CD14-positive monocyte (primary cell): ENCODE results near the gene ELOB. TPM values are rescaled to one million over a fixed set of nuclear protein-coding genes. Genes with fewer than 3 reads are reported as not detected.

Experiments
- DNase-seq, 3 donors: peaks; one replicate each; pipeline ENCODE4 v3.0.0-alpha.2; 2011 to 2022
- H2AFZ ChIP-seq: 2 replicates; pipeline ENCODE4 v1.6.0; 2012; ENCODE audit warnings: mild to moderate bottlenecking, low read depth, low read length, inconsistent platforms; ENCODE audit not compliant: insufficient read depth, poor library complexity, severe bottlenecking
- H3K27ac ChIP-seq, 2 donors: 1 replicate in 1 of 2; 2 replicates in 1 of 2; pipeline ENCODE4 v1.5.1; 2012 to 2013; ENCODE audit warnings: low read length in 2 of 2, control low read depth in 1 of 2, inconsistent platforms in 1 of 2, low read depth in 1 of 2, mild to moderate bottlenecking in 1 of 2
- H3K27me3 ChIP-seq, 2 donors: one replicate each; pipeline versions ENCODE4 v1.6.0 to v1.6.1; 2011 to 2013; ENCODE audit warnings: low read length in 2 of 2; ENCODE audit not compliant: control insufficient read depth in 2 of 2, insufficient read depth in 2 of 2
- H3K36me3 ChIP-seq, 2 donors: replicated peaks in 1 of 2; 1 replicate in 1 of 2; 2 replicates in 1 of 2; pipeline versions ENCODE4 v1.5.1 to v1.6.1; 2012 to 2013; ENCODE audit warnings: low read length in 2 of 2, control low read depth in 1 of 2, inconsistent platforms in 1 of 2, mild to moderate bottlenecking in 1 of 2; ENCODE audit not compliant: insufficient read depth in 2 of 2, control insufficient read depth in 1 of 2
- H3K4me1 ChIP-seq, 2 donors: 1 replicate in 1 of 2; 2 replicates in 1 of 2; pipeline versions ENCODE4 v1.5.1 to v1.6.1; 2012 to 2013; ENCODE audit warnings: low read length in 2 of 2, control low read depth in 1 of 2, inconsistent platforms in 1 of 2, mild to moderate bottlenecking in 1 of 2, moderate library complexity in 1 of 2; ENCODE audit not compliant: insufficient read depth in 2 of 2, control insufficient read depth in 1 of 2
- H3K4me2 ChIP-seq: replicated peaks from 2 replicates; pipeline ENCODE3; 2012; ENCODE audit warnings: low read length, moderate library complexity, mild to moderate bottlenecking; ENCODE audit not compliant: poor library complexity, severe bottlenecking; ENCODE audit errors: extremely low read depth
- H3K4me3 ChIP-seq, 3 experiments: fragments of 200-600 bp in 1 of 3; sonication (generic) in 1 of 3; replicated peaks in 1 of 3; 1 replicate in 2 of 3; 2 replicates in 1 of 3; pipeline ENCODE4 v1.5.1; 2011 to 2013; ENCODE audit warnings: low read length in 3 of 3, mild to moderate bottlenecking in 3 of 3, control low read depth in 2 of 3, low read depth in 2 of 3, inconsistent platforms in 1 of 3, moderate library complexity in 1 of 3
- H3K79me2 ChIP-seq: 2 replicates; pipeline ENCODE4 v1.6.0; 2012; ENCODE audit warnings: mild to moderate bottlenecking, control low read depth, inconsistent platforms, low read length, moderate library complexity; ENCODE audit not compliant: insufficient read depth
- H3K9ac ChIP-seq: 2 replicates; pipeline ENCODE4 v1.6.0; 2017; ENCODE audit warnings: low read length, mild to moderate bottlenecking; ENCODE audit not compliant: insufficient read depth, poor library complexity, severe bottlenecking
- H3K9me3 ChIP-seq, 2 donors: replicated peaks in 1 of 2; 1 replicate in 1 of 2; 2 replicates in 1 of 2; pipeline versions ENCODE4 v1.5.1 to v1.6.1; 2012 to 2013; ENCODE audit warnings: low read length in 2 of 2, control low read depth in 1 of 2; ENCODE audit not compliant: control insufficient read depth in 1 of 2, insufficient read depth in 1 of 2
- H4K20me1 ChIP-seq: 2 replicates; pipeline ENCODE4 v1.6.0; 2012; ENCODE audit warnings: mild to moderate bottlenecking, low read length, control low read depth, moderate library complexity; ENCODE audit not compliant: insufficient read depth
- H3K27ac Mint-ChIP-seq, 7 donors: one replicate each; pipeline ENCODE4 v1.8.0; 2020; ENCODE audit warnings: mild to moderate bottlenecking in 7 of 7, mixed read lengths in 7 of 7, moderate library complexity in 6 of 7, inconsistent platforms in 2 of 7
- H3K27me3 Mint-ChIP-seq, 3 donors: one replicate each; pipeline ENCODE4 v1.8.0; 2021 to 2022; ENCODE audit warnings: low read depth in 3 of 3, mild to moderate bottlenecking in 3 of 3, mixed read lengths in 3 of 3, moderate library complexity in 3 of 3, inconsistent platforms in 1 of 3
- H3K36me3 Mint-ChIP-seq, 2 donors: one replicate each; pipeline ENCODE4 v1.8.0; 2020; ENCODE audit warnings: mixed read lengths in 2 of 2, inconsistent platforms in 1 of 2, mild to moderate bottlenecking in 1 of 2
- H3K4me1 Mint-ChIP-seq: one replicate; pipeline ENCODE4 v1.8.0; 2020; ENCODE audit warnings: mild to moderate bottlenecking, mixed read lengths
- H3K4me3 Mint-ChIP-seq, 2 donors: one replicate each; pipeline ENCODE4 v1.8.0; 2020; ENCODE audit warnings: mild to moderate bottlenecking in 2 of 2, mixed read lengths in 2 of 2, moderate library complexity in 1 of 2
- H3K9me3 Mint-ChIP-seq, 7 donors: one replicate each; pipeline ENCODE4 v1.8.0; 2020 to 2022; ENCODE audit warnings: mixed read lengths in 7 of 7, mild to moderate bottlenecking in 6 of 7, moderate library complexity in 6 of 7, inconsistent platforms in 2 of 7
- CTCF ChIP-seq: fragments of 200-600 bp; IDR thresholded peaks from one replicate; pipeline ENCODE4 v1.8.0; 2022; ENCODE audit warnings: antibody characterized with exemption, mild to moderate bottlenecking
- WGBS: methylation state at CpG from one replicate; pipeline ENCODE4 v1.1.5; 2013; ENCODE audit warnings: missing lambda C conversion rate; ENCODE audit not compliant: insufficient coverage; 5-methylcytosine and 5-hydroxymethylcytosine counted together
- intact Hi-C, 2 donors: fragments of 100-400 bp; cut with micrococcal nuclease; formaldehyde crosslinking; loops; one replicate each; pipeline versions ENCODE4 v1.15.0 to v1.15.1; 2023
- polyA plus RNA-seq, 3 donors: library from polyadenylated mRNA; depleted of rRNA in 1 of 3; unstranded in 2 of 3; stranded (reverse) in 1 of 3; fragments of 300-500 nt in 2 of 3; fragments of >200 nt in 1 of 3; fragmentation: Illumina TruSeq in 2 of 3; gene quantifications; 1 replicate in 2 of 3; 2 replicates in 1 of 3; pipeline ENCODE4 v1.2.3, GENCODE V29; 2012 to 2021

ELOB gene
- polyA plus RNA-seq, 3 donors = 150 to 405 (median 363) TPM

DNA sequence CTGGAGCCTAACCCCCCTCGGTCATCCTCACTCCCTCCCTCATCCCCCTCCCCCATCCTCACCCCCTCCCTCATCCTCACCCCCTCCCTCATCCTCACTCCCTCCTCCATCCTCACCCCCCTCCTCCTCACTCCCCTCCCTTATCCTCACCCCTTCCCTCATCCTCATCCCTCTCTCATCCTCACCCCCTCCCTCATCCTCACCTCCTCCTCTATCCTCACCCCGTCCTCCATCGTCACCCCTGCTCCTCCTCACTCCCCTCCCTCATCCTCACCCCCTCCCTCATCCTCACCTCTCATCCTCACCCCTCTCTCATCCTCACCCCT, 9.7 kb upstream of the ELOB start:
- no peaks in the 10 kb centered on the region for H3K9me3 ChIP-seq
- Mint-ChIP-seq H3K27ac (no peak overlapping the region), H3K4me1 (peaks cover 25% of the 10 kb centered on the region), H3K4me3 (no peak overlapping the region), H3K36me3 (peaks cover 0 to 4% of the 10 kb centered on the region in 2 donors), H3K27me3 (peaks cover 33 to 61% (median 50%) of the 10 kb centered on the region in 3 donors), H3K9me3 (peaks cover 0 to 2% (median 0%) of the 10 kb centered on the region in 7 donors)
- H3K79me2 ChIP-seq = no peaks in the 10 kb centered on the region
- no peak overlapping the region for H3K4me2 ChIP-seq
- WGBS = 73% methylated on average over 2 of the region's 3 CpGs
- H3K27me3 ChIP-seq = peaks cover 6 to 43% of the 10 kb centered on the region in 2 donors
- peaks cover 17 to 23% of the 10 kb centered on the region in 2 donors for H3K4me1 ChIP-seq
- no peak overlapping the region for H2AFZ ChIP-seq
- H3K36me3 ChIP-seq = no peaks in the 10 kb centered on the region
- TF ChIP-seq CTCF = no peak
- intact Hi-C loops = loop anchor here (1.0 to 5.0 kb wide), 2 partner anchors 8 to 36 kb away; no protein-coding TSS in a partner anchor
- no peak overlapping the region for H3K27ac ChIP-seq
- no peaks in the 10 kb centered on the region for H4K20me1 ChIP-seq
- no peak for DNase-seq
- H3K4me3 ChIP-seq = no peak overlapping the region
- H3K9ac ChIP-seq = no peak overlapping the region

- H4K20me1 ChIP-seq = no peaks in the 10 kb centered on the region
- H3K4me3 ChIP-seq = peak overlapping the region in 1 of 3 experiments; percentile 78
- H3K4me1 ChIP-seq = peaks cover 17 to 22% of the 10 kb centered on the region in 2 donors
- H3K4me1 Mint-ChIP-seq = peaks cover 23% of the 10 kb centered on the region
- H3K9me3 ChIP-seq = no peaks in the 10 kb centered on the region
- H3K4me3 Mint-ChIP-seq = peak overlapping the region; percentile 53 to 85
- H3K4me2 ChIP-seq = peak overlapping the region; percentile 87
- no peak overlapping the region for H3K9ac ChIP-seq
- no peaks in the 10 kb centered on the region for H3K36me3 ChIP-seq
- intact Hi-C loops = loop anchor here (1.0 to 5.0 kb wide), 2 partner anchors 8 to 36 kb away; no protein-coding TSS in a partner anchor
- WGBS = 87% methylated on average over 5 of the region's 15 CpGs
- H3K27ac ChIP-seq = no peak overlapping the region
- peaks cover 0 to 4% of the 10 kb centered on the region in 2 donors for H3K36me3 Mint-ChIP-seq
- peak; percentile 1 for TF ChIP-seq CTCF
- DNase-seq = no peak
- peaks cover 0 to 2% (median 0%) of the 10 kb centered on the region in 7 donors for H3K9me3 Mint-ChIP-seq
- peaks cover 33 to 65% (median 48%) of the 10 kb centered on the region in 3 donors for H3K27me3 Mint-ChIP-seq
- peak overlapping the region in 1 of 7 donors; percentile 57 for H3K27ac Mint-ChIP-seq
- H3K27me3 ChIP-seq = peaks cover 6 to 43% of the 10 kb centered on the region in 2 donors
- no peaks in the 10 kb centered on the region for H3K79me2 ChIP-seq
- no peak overlapping the region for H2AFZ ChIP-seq
Measured at GRCh38 chr16:2786061-2786825, 9.2 kb upstream of the ELOB start.
